HG03521 (cell line): ENCODE data around the gene SLC23A3.
"Not testable (repeated sequence)": the region's sequence is repeated elsewhere in the genome, so short reads cannot be mapped to it uniquely, and the experiment has no call there.

Source experiments
- ATAC-seq: cut with Tn5 transposase; IDR thresholded peaks from one replicate; pipeline ENCODE4 v1.9.1; 2021; ENCODE audit warnings: mild to moderate bottlenecking, moderate library complexity; ENCODE audit not compliant: unreplicated experiment

SLC23A3 gene

GRCh38 chr2:219205981-219206327, 36.1 kb upstream of the SLC23A3 start:
- ATAC-seq: no peak

GRCh38 chr2:219205165-219205538, 35.3 kb upstream of the SLC23A3 start:
- ATAC-seq: no peak

- ATAC-seq: no peak
Measured at GRCh38 chr2:219204425-219205164, 34.8 kb upstream of the SLC23A3 start.

- ATAC-seq: not testable (repeated sequence)
Measured at GRCh38 chr2:219201331-219201730, 31.5 kb upstream of the SLC23A3 start.

GRCh38 chr2:219200502-219201326, 30.9 kb upstream of the SLC23A3 start:
- ATAC-seq: not testable (repeated sequence)

GRCh38 chr2:219199470-219200211, 29.8 kb upstream of the SLC23A3 start:
- ATAC-seq: no peak

GRCh38 chr2:219198974-219199373, 29.1 kb upstream of the SLC23A3 start:
- ATAC-seq: no peak

- ATAC-seq: no peak
Measured at GRCh38 chr2:219197388-219197787, 27.6 kb upstream of the SLC23A3 start.

GRCh38 chr2:219186754-219187456, 17.1 kb upstream of the SLC23A3 start:
- no peak for ATAC-seq

GRCh38 chr2:219184121-219184520, 14.3 kb upstream of the SLC23A3 start:
- no peak for ATAC-seq

GRCh38 chr2:219183151-219183772, 13.4 kb upstream of the SLC23A3 start:
- no peak for ATAC-seq

GRCh38 chr2:219182331-219183150, 12.7 kb upstream of the SLC23A3 start:
- ATAC-seq: no peak

- ATAC-seq: no peak
Measured at GRCh38 chr2:219181531-219181930, 11.7 kb upstream of the SLC23A3 start.

GRCh38 chr2:219180961-219181360, 11.1 kb upstream of the SLC23A3 start:
- ATAC-seq: no peak

GRCh38 chr2:219179601-219180465, 10.0 kb upstream of the SLC23A3 start:
- ATAC-seq: no peak

- peak; percentile 19 for ATAC-seq
Measured at GRCh38 chr2:219178377-219179175, 8.7 kb upstream of the SLC23A3 start.

- peak; percentile 40 for ATAC-seq
Measured at GRCh38 chr2:219177552-219178376, 7.9 kb upstream of the SLC23A3 start, which contains the start of gene RETREG2. Gene RETREG2, plus strand, starts transcription at chr2:219178275. Its CDS starts 78 bp downstream, at chr2:219178353.
